HG03280 (cell line): ENCODE measurements around the gene OLFML2A.
"Not testable (repeated sequence)": the region's sequence is repeated elsewhere in the genome, so short reads cannot be mapped to it uniquely, and the experiment has no call there.

Experiments
- ATAC-seq: cut with Tn5 transposase; IDR thresholded peaks from one replicate; pipeline ENCODE4 v1.9.1; 2021; ENCODE audit warnings: mild to moderate bottlenecking, moderate library complexity; ENCODE audit not compliant: unreplicated experiment

OLFML2A gene

GRCh38 chr9:124760719-124761118 is 16.2 kb upstream of the OLFML2A start:
- ATAC-seq = no peak

DNA sequence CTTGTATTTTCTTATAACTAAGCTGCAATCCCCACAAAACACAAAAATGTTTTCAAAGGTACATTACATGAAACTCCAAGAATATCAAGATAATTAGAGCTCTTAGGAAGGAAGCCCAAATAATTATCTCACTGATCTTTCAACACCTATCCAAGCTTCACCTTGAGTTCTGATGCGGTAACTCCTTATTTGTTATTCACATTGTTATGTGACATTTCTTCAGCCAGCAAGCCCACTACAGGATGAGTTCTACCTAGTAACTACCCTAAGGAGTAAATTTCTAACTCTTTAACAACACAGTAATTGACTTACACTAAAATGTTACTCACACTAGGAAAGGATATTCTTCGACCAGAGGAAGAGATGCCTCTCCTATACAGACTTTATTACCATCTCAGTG is 15.7 kb upstream of the OLFML2A start:
- ATAC-seq = no peak

DNA sequence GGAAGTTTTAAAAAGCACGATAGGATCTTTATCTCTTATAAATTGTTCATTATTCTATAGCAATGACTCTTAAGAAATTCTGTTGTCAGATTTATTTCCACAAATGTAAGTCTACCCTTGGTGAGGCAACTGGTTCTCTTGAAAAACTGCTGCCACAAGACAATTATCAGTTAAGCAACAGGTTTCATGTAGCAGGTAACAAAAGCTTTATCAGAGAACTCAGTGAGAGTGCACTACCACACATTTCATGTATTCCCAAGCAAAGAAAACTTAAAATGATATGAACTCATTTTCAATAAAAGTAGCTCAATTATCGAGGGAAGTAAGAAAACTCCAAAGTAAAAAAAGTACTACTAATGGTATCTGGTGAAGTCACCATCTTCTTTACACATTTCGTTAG is 15.2 kb upstream of the OLFML2A start:
- no peak for ATAC-seq

DNA sequence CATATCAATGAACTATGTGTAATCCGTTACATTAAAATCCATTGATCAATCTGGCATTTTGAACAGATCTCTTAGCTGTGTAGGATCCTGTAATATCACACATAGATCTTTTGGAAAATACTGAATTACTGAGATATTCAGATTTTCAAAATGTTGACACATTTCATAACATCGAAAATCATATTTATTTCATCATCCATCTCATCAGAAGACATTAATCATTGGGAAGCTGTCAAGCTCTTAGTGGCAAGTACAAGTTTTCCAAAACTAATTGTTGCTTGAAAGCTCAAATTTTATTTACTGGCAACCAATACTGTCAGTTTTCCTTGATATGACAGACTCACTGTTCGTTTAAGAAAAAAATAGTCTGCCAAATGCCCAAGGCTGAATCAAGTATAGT is 14.3 kb upstream of the OLFML2A start:
- no peak for ATAC-seq

GRCh38 chr9:124764774-124765438 is 12.0 kb upstream of the OLFML2A start:
- peak; percentile 55 for ATAC-seq

- ATAC-seq = no peak
Measured at GRCh38 chr9:124765439-124765835, 11.5 kb upstream of the OLFML2A start.

GRCh38 chr9:124766326-124766725 is 10.6 kb upstream of the OLFML2A start:
- no peak for ATAC-seq

GRCh38 chr9:124766815-124767554 is 9.9 kb upstream of the OLFML2A start:
- ATAC-seq = no peak

DNA sequence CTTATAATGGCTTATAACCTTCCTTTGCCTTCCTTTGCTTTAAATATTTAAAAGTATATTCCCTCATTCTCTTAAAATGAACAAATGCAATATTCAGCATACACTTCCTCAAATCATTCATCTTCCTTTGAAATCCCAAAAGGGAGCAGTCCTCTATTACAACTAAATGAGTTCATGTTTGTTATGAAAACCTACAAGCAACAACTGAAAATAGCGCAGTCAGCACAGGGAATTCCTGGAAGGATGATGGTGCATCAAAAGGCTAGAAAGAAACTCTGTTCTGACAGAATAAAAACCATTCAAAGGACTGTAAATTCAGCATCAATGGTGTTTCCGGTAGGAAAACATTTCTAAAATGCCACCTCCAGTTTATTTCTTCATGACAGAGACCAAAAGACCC is 9.1 kb upstream of the OLFML2A start:
- ATAC-seq = no peak

DNA sequence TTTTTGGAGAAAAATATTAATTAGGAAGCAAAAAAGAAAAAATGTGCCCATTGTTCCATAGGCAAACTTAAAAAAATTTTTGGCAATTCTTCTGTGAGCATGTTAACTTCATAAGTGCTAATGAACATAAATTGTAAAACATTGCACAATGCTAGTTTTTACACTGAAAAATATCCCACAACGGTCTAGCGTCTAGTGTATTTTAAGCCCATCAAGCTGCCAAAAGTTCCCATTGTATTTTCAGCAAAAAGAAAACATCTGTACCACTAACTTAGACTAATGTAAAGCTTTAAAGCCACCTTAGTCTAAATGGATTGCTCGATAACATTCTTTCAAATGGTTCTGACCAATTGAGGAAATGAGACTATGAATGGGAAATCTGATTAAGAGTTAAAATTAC is 8.6 kb upstream of the OLFML2A start:
- ATAC-seq = no peak

DNA sequence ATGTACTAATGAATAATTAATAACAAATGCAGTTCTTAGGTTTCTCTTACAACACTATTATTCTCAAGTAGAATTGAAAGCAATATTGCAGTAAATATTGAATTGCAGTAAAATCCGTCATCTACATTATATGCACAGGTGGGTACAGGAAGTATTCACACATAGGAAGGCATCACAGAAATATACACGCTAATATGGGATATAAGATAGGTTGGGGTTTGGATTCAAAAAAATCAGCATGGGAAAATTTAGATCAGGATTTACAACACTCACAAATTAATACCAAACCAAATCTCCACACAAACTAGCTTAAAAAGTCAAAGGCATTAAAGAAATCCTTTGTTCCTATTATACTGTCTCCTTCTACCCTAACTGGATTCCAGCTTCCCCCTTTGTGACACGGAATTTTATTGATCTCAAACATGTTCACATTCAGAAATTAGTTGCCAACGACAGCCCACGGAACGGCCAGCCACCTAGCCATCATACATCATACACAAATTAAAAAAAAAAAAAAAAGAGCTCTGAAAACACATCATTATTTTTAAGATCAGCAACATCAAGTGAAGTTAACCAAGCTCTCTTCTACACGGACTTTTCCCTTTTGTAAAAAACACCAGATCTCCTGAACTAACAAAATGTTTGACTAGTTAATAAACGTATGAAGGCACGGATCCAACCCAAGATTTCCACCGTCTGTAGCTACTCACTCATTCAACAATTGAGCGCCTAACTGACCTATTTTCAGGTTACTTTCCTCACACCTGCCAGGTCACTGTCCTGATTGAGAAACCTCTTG is 8.0 kb upstream of the OLFML2A start:
- no peak for ATAC-seq

GRCh38 chr9:124769549-124770358 is 7.2 kb upstream of the OLFML2A start:
- no peak for ATAC-seq

DNA sequence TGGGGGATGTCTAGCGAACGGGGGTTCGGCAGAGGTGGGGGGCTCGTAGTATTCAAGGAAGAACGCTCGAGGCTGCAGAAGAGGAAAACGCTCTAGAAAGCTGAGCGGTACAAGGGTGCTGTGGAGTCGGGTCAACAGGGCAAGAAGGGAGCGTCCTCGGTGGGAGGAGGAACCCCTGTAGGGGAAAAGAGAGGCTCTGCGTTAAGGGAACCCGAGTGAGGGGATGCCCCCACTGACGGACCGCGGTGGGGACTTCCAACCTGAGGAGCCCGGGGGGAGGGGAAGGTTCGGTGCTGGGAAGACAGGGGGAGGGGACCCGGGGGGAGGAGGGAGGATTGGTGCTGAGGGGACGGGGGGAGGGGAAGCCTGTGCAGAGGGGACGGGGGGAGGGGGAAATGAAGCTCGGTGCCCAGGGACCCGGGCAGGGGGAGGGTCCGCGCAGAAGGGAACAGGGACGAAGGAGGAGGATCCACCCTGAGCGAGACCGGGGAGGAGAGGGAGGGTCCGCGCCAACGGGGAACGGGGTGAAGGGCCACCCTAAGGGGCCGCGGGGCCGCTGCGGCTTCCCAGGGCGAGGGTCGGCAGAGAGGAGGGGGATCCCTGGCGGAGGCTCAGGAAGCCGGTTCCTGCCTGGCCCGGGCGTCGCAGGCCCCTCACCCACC is 6.4 kb upstream of the OLFML2A start:
- no peak for ATAC-seq

GRCh38 chr9:124771021-124771866 is 5.7 kb upstream of the OLFML2A start, which contains the start of gene NR6A1:
NR6A1 (minus strand) TSS chr9:124771311.
- ATAC-seq = peak; percentile 89

DNA sequence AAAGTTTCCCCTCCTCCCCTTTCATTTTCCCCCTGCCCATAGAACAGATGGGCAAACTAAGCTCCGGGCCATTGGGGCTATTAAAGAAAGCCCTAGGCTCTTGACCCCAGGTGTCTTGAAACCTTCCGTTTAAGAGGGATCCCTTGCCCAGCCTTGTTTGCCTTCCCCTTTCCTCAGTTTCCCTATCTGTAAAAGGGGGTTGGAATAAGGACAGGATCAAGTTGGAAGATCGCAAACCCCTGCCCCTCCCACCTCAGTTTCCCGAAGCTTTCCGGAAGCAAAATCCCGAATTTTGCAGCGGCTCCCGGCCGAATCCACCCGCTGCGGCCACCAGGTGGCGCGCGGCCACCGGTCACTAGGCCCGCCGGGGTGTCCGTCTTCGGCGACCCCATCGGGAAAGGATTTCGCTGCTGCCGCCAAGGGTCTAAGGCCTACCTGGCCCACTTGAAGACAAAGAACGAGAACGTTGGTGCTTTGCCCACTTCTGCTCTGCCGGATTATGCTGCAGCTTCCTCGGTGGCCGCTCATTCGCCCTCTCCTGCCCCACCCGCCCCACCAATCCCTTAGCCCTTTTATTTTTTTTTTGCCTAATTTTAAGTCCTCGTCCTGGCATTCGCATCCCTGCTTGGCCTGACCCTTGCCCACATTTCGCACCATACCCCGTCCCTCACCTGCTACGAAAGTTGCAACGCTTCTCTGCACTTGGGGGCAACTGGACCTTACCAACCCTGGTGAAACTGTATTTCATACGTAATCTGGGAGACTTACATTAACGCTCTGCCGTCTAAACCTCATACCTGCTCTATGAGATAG is 4.9 kb upstream of the OLFML2A start:
- no peak for ATAC-seq

- not testable (repeated sequence) for ATAC-seq
Measured at GRCh38 chr9:124772877-124773276, 4.1 kb upstream of the OLFML2A start.

DNA sequence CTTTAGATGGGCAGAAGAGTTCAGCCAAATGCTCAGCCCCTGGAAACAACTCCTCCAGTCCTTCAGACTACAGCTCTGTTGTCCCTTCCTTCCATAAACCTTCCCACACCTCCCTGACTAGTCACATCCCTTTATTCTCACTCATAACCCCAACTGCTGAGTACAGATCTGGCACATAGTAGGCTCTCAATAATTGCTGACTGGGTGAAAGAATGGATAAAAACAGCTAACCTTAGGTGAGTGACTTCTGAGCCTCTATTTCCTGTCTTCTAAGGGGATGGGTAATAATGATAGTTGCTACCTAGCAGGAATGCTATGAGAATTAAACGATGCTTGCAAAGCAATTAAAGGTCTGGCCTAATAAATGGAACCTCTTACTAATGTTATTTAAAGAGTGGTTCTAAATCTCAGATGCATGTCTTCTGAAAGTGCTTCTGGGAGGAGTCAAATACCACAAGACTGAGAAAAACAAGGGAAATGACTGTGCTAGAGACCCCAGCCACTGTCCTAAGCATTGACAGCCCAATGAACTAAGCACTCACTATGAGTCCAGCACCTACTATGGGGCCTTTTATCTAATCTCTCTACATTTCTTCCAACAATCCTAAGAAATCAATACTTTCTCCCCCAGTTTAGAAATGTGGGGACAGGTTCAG is 3.3 kb upstream of the OLFML2A start:
- no peak for ATAC-seq
